H1 (cell line): ENCODE data around the gene GNG12. TPM values are rescaled to one million over a fixed set of nuclear protein-coding genes. Genes with fewer than 3 reads are reported as not detected.

Source experiments
- CTCF ChIA-PET: fragments of 300-600 bp; sonication (Branson Sonifier 250); formaldehyde crosslinking; loops from one replicate; lab custom pipeline; 2021; ENCODE audit not compliant: partially characterized antibody; lab: Charles Lee
- POLR2A ChIA-PET: fragments of 300-600 bp; sonication (Branson Sonifier 250); formaldehyde crosslinking; loops from one replicate; lab custom pipeline; 2021; ENCODE audit warnings: inconsistent platforms; ENCODE audit not compliant: partially characterized antibody; lab: Charles Lee
- DNase-seq, 2 experiments: peaks; one replicate each; pipeline versions ENCODE4 v3.0.0 to v3.0.0-alpha.2; 2010 to 2022; ENCODE audit warnings: low spot score in 2 of 2, low read depth in 1 of 2, mixed read lengths in 1 of 2
- FAIRE-seq: peaks from 2 replicates; lab custom pipeline; 2011; peaks lifted over from hg19 to GRCh38; lab: Jason Lieb, UNC
- H2AFZ ChIP-seq: 2 replicates; pipeline ENCODE4 v1.8.1; 2012; ENCODE audit warnings: low read length, inconsistent platforms
- H2AK5ac ChIP-seq: 2 replicates; pipeline ENCODE4 v1.6.1; 2013; ENCODE audit warnings: low read depth, low read length
- H2BK120ac ChIP-seq: replicated peaks from 2 replicates; pipeline ENCODE3; 2013; ENCODE audit warnings: low read depth, low read length, inconsistent platforms
- H2BK12ac ChIP-seq: 2 replicates; pipeline ENCODE4 v1.6.1; 2013; ENCODE audit warnings: low read depth, low read length
- H2BK15ac ChIP-seq: 2 replicates; pipeline ENCODE4 v1.6.1; 2013; ENCODE audit warnings: low read length
- H2BK20ac ChIP-seq: 2 replicates; pipeline ENCODE4 v1.6.1; 2013; ENCODE audit warnings: low read length
- H2BK5ac ChIP-seq: 2 replicates; pipeline ENCODE4 v1.6.1; 2013; ENCODE audit warnings: low read depth, low read length
- H3K14ac ChIP-seq: 2 replicates; pipeline ENCODE4 v1.6.1; 2013; ENCODE audit warnings: inconsistent platforms; ENCODE audit not compliant: insufficient read length
- H3K18ac ChIP-seq: 2 replicates; pipeline ENCODE4 v1.6.1; 2013; ENCODE audit warnings: low read length; ENCODE audit errors: extremely low read depth
- H3K23ac ChIP-seq: 2 replicates; pipeline ENCODE4 v1.6.1; 2013; ENCODE audit warnings: inconsistent platforms; ENCODE audit not compliant: insufficient read length
- H3K23me2 ChIP-seq: 2 replicates; pipeline ENCODE4 v1.6.1; 2013; ENCODE audit warnings: low read depth, low read length
- H3K27ac ChIP-seq: 2 replicates; pipeline ENCODE4 v1.6.1; 2011; ENCODE audit warnings: low read depth, low read length, inconsistent platforms
- H3K27me3 ChIP-seq, 4 experiments: replicated peaks in 1 of 4; 1 replicate in 1 of 4; 2 replicates in 3 of 4; pipeline versions ENCODE4 v1.6.1 to v1.8.1; 2011 to 2013; ENCODE audit warnings: low read length in 3 of 4, mild to moderate bottlenecking in 3 of 4, inconsistent platforms in 2 of 4, mixed read lengths in 2 of 4, moderate library complexity in 1 of 4; ENCODE audit not compliant: control insufficient read depth in 3 of 4, insufficient read depth in 3 of 4; ENCODE audit errors: extremely low read depth in 1 of 4
- H3K36me3 ChIP-seq, 4 experiments: 2 replicates each; pipeline versions ENCODE4 v1.6.1 to v1.8.1; 2011 to 2013; ENCODE audit warnings: mild to moderate bottlenecking in 4 of 4, low read length in 3 of 4, moderate library complexity in 2 of 4, control low read depth in 1 of 4, inconsistent platforms in 1 of 4; ENCODE audit not compliant: insufficient read depth in 4 of 4, control insufficient read depth in 2 of 4
- H3K4ac ChIP-seq: replicated peaks from 2 replicates; pipeline ENCODE3; 2013; ENCODE audit warnings: low read length, low read depth, mixed read lengths, inconsistent platforms; ENCODE audit not compliant: insufficient read length
- H3K4me1 ChIP-seq, 4 experiments: replicated peaks in 1 of 4; 1 replicate in 1 of 4; 2 replicates in 3 of 4; pipeline versions ENCODE4 v1.6.1 to v1.8.1; 2011 to 2013; ENCODE audit warnings: low read length in 3 of 4, inconsistent platforms in 2 of 4, mixed read lengths in 1 of 4; ENCODE audit not compliant: insufficient read depth in 4 of 4, control insufficient read depth in 3 of 4
- H3K4me2 ChIP-seq, 2 experiments: 2 replicates each; pipeline versions ENCODE4 v1.6.1 to v1.8.1; 2011 to 2013; ENCODE audit warnings: low read depth in 2 of 2, low read length in 2 of 2, control low read depth in 1 of 2, inconsistent platforms in 1 of 2, mild to moderate bottlenecking in 1 of 2; ENCODE audit not compliant: insufficient read depth in 1 of 2
- H3K4me3 ChIP-seq, 4 experiments: fragments of 200-600, 300-600 bp in 1 of 4; sonication (generic), shearing (Covaris generic), sonication (Bioruptor Twin) in 1 of 4; 2 replicates each; pipeline versions ENCODE4 v1.5.1 to v1.8.1; 2011 to 2016; ENCODE audit warnings: low read length in 4 of 4, low read depth in 3 of 4, control low read depth in 2 of 4, inconsistent platforms in 2 of 4, mild to moderate bottlenecking in 2 of 4, mixed read lengths in 1 of 4, moderate library complexity in 1 of 4; ENCODE audit not compliant: insufficient read depth in 2 of 4; ENCODE audit errors: extremely low read depth in 1 of 4
- H3K56ac ChIP-seq: replicated peaks from 2 replicates; pipeline ENCODE3; 2013; ENCODE audit warnings: low read depth, mild to moderate bottlenecking, mixed read lengths, low read length, inconsistent platforms; ENCODE audit not compliant: insufficient read length
- H3K79me1 ChIP-seq: 2 replicates; pipeline ENCODE4 v1.6.1; 2013; ENCODE audit warnings: low read depth, low read length, control low read depth
- H3K79me2 ChIP-seq, 2 experiments: 2 replicates each; pipeline versions ENCODE4 v1.6.1 to v1.8.1; 2012 to 2013; ENCODE audit warnings: low read length in 2 of 2, mild to moderate bottlenecking in 2 of 2, inconsistent platforms in 1 of 2; ENCODE audit not compliant: insufficient read depth in 2 of 2, control insufficient read depth in 1 of 2
- H3K9ac ChIP-seq, 4 experiments: replicated peaks in 1 of 4; 1 replicate in 1 of 4; 2 replicates in 3 of 4; pipeline versions ENCODE4 v1.6.1 to v1.8.1; 2011 to 2013; ENCODE audit warnings: low read depth in 3 of 4, low read length in 3 of 4, control low read depth in 2 of 4, mild to moderate bottlenecking in 2 of 4, moderate library complexity in 2 of 4, inconsistent platforms in 1 of 4; ENCODE audit errors: extremely low read depth in 1 of 4
- H3K9me3 ChIP-seq, 2 experiments: 2 replicates each; pipeline versions ENCODE4 v1.6.1 to v1.8.1; 2012 to 2013; ENCODE audit warnings: mild to moderate bottlenecking in 2 of 2, moderate library complexity in 2 of 2, control low read depth in 1 of 2, inconsistent platforms in 1 of 2, low read depth in 1 of 2, low read length in 1 of 2, mixed read lengths in 1 of 2; ENCODE audit not compliant: insufficient read depth in 2 of 2
- H4K20me1 ChIP-seq, 2 experiments: replicated peaks in 1 of 2; 2 replicates each; pipeline versions ENCODE3 to v1.8.1; 2011 to 2013; ENCODE audit warnings: inconsistent platforms in 2 of 2, low read length in 2 of 2, mild to moderate bottlenecking in 1 of 2; ENCODE audit not compliant: insufficient read depth in 2 of 2, control insufficient read depth in 1 of 2
- H4K5ac ChIP-seq: 2 replicates; pipeline ENCODE4 v1.6.1; 2013; ENCODE audit warnings: low read length, low read depth, mixed read lengths, inconsistent platforms; ENCODE audit not compliant: insufficient read length
- H4K8ac ChIP-seq: 2 replicates; pipeline ENCODE4 v1.8.0; 2013; ENCODE audit warnings: mild to moderate bottlenecking, moderate library complexity, low read length, inconsistent platforms; ENCODE audit not compliant: insufficient read depth; ENCODE audit errors: extremely low read depth
- H4K91ac ChIP-seq: replicated peaks from 2 replicates; pipeline ENCODE3; 2013; ENCODE audit warnings: low read length, mixed read lengths, inconsistent platforms; ENCODE audit not compliant: insufficient read length
- ATF3 ChIP-seq: IDR thresholded peaks from 2 replicates; pipeline ENCODE4 v1.6.1; 2011; ENCODE audit warnings: low read depth, mild to moderate bottlenecking, low read length; ENCODE audit not compliant: insufficient read depth
- BRCA1 ChIP-seq: IDR thresholded peaks from 2 replicates; pipeline ENCODE4 v1.6.1; 2012; ENCODE audit warnings: low read depth, low read length, improper control_type of control experiment
- CBX8 ChIP-seq: fragments of 300-800, 300-1000 bp; sonication (generic); IDR thresholded peaks from 2 replicates; pipeline ENCODE4 v1.7.1; 2016; ENCODE audit warnings: low read depth, low read length, borderline replicate concordance
- CTBP2 ChIP-seq: IDR thresholded peaks from 2 replicates; pipeline ENCODE4 v1.7.0; 2011; ENCODE audit warnings: borderline replicate concordance, mild to moderate bottlenecking, moderate library complexity, mixed read lengths, low read length; ENCODE audit not compliant: insufficient read depth, insufficient read length
- KDM1A ChIP-seq: fragments of 200-600, 300-600 bp; sonication (generic); IDR thresholded peaks from 2 replicates; pipeline ENCODE4 v1.7.1; 2016; ENCODE audit warnings: mild to moderate bottlenecking, low read length, borderline replicate concordance
- KDM4A ChIP-seq: IDR thresholded peaks from one replicate; pipeline ENCODE4 v1.7.1; 2012; ENCODE audit warnings: low read depth, mild to moderate bottlenecking, moderate library complexity, low read length, inconsistent platforms; ENCODE audit not compliant: severe bottlenecking
- POU5F1 ChIP-seq: IDR thresholded peaks from 2 replicates; pipeline ENCODE4 v1.6.1; 2011; ENCODE audit warnings: low read depth, mild to moderate bottlenecking, low read length, moderate library complexity
- RFX5 ChIP-seq: IDR thresholded peaks from 2 replicates; pipeline ENCODE4 v1.6.1; 2011; ENCODE audit warnings: low read depth, low read length, improper control_type of control experiment, borderline replicate concordance
- RNF2 ChIP-seq: fragments of 200-900, 300-1000 bp; sonication (generic); IDR thresholded peaks from 2 replicates; pipeline ENCODE4 v1.7.1; 2016; ENCODE audit warnings: borderline replicate concordance, low read depth, mild to moderate bottlenecking, antibody characterized with exemption, low read length; ENCODE audit not compliant: poor library complexity, severe bottlenecking; ENCODE audit errors: missing control alignments
- SP1 ChIP-seq: IDR thresholded peaks from 2 replicates; pipeline ENCODE4 v1.6.1; 2011; ENCODE audit warnings: low read depth, low read length
- SP4 ChIP-seq: IDR thresholded peaks from 2 replicates; pipeline ENCODE4 v1.6.1; 2012; ENCODE audit warnings: low read length, inconsistent platforms
- SRF ChIP-seq: IDR thresholded peaks from 2 replicates; pipeline ENCODE4 v1.6.1; 2011; ENCODE audit warnings: mild to moderate bottlenecking, low read depth, low read length, moderate library complexity
- SUZ12 ChIP-seq: fragments of 200-600 bp; sonication (generic); IDR thresholded peaks from 2 replicates; pipeline ENCODE4 v1.6.1; 2012; ENCODE audit warnings: mild to moderate bottlenecking, inconsistent platforms, low read length, moderate library complexity, mixed read lengths
- WGBS, 2 experiments: shearing (Covaris generic) in 1 of 2; methylation state at CpG; one replicate each; pipeline versions ENCODE4 v1.1.6 to v1.1.7; 2013 to 2015; ENCODE audit warnings: low lambda C conversion rate in 2 of 2, mixed read lengths in 2 of 2, inconsistent platforms in 1 of 2, low coverage in 1 of 2, missing lambda C conversion rate in 1 of 2; ENCODE audit not compliant: insufficient replicate concordance in 2 of 2, insufficient coverage in 1 of 2, insufficient read length in 1 of 2; ENCODE audit errors: extremely low coverage in 1 of 2, missing lambda C conversion rate in 1 of 2; 5-methylcytosine and 5-hydroxymethylcytosine counted together
- polyA plus RNA-seq, 7 experiments: library from polyadenylated mRNA; depleted of rRNA in 3 of 7; stranded (reverse) in 5 of 7; unstranded in 2 of 7; fragments of >200 nt in 5 of 7; fragments of 200-250 nt in 2 of 7; gene quantifications; 1 replicate in 5 of 7; 2 replicates in 1 of 7; 4 replicates in 1 of 7; pipeline versions ENCODE4 v1.2.1 to v1.2.3, GENCODE V29; 2011 to 2013; ENCODE audit warnings: missing spikeins in 2 of 7, mixed read lengths in 2 of 7
- total RNA-seq: library from RNA; stranded (reverse); fragmentation: NEBNext Ultra II Directional; extraction: Animal tissue kit (Norgen Biotek cat#: 25700); gene quantifications from 2 replicates; pipeline ENCODE4 v1.2.1, GENCODE V29; 2021

GNG12 gene
- total and polyA plus RNA-seq, 2 of the 8 experiments (the other 6 are each of a cell fraction or from before 2014, with no cell fraction given) = 11.4 to 35.8 TPM

- Histone ChIP-seq H2BK120ac (no peak overlapping the region), H3K36me3 (no peaks in the 10 kb centered on the region), H3K4me2 (no peak overlapping the region), H2BK20ac (no peak overlapping the region), H3K4me1 (no peaks in the 10 kb centered on the region), H2AFZ (no peak overlapping the region), H3K4ac (no peak overlapping the region), H3K23me2 (no peaks in the 10 kb centered on the region; the same call in 1 of the 2 replicates), H4K5ac (no peak overlapping the region), H4K20me1 (no peaks in the 10 kb centered on the region), H2AK5ac (no peak overlapping the region), H3K27ac (no peak overlapping the region), H3K9ac (no peak overlapping the region), H3K14ac (no peak overlapping the region), H3K56ac (no peak overlapping the region), H2BK12ac (no peak overlapping the region), H4K8ac (no peak overlapping the region), H4K91ac (no peak overlapping the region), H3K27me3 (no peaks in the 10 kb centered on the region), H3K4me3 (no peak overlapping the region), H2BK5ac (no peak overlapping the region), H3K9me3 (no peaks in the 10 kb centered on the region), H3K79me1 (no peaks in the 10 kb centered on the region), H3K79me2 (no peaks in the 10 kb centered on the region), H3K18ac (no peak overlapping the region), H3K23ac (no peak overlapping the region), H2BK15ac (no peak overlapping the region)
- ChIA-PET CTCF (interaction anchor here (0.6 to 5.0 kb wide), 11 partner anchors 9 to 153 kb away, joined by 3 to 29 read pairs (median 4); partner anchors contain the start of gene GADD45A), POLR2A (interaction anchor here (7.3 kb wide), 1 partner anchor 10 kb away, joined by 34 read pairs; the partner anchor contains the start of gene GADD45A)
- DNase-seq (no peak), FAIRE-seq (no peak)
- 94% methylated on average over 2 of the region's 2 CpGs; no CpG with 5 or more reads in 1 of the 2 experiments for WGBS, 2 experiments
- no peak for TF ChIP-seq SP4
- TF ChIP-seq CBX8 = no peak
- no peak for TF ChIP-seq SP1
- no peak for TF ChIP-seq SUZ12
- no peak for TF ChIP-seq RFX5
- TF ChIP-seq RNF2 = no peak
- TF ChIP-seq CTBP2 = no peak
- no peak for TF ChIP-seq KDM1A
- no peak for TF ChIP-seq POU5F1
- TF ChIP-seq BRCA1 = no peak
- TF ChIP-seq KDM4A = no peak
- TF ChIP-seq SRF = no peak
- TF ChIP-seq ATF3 = no peak
Measured at GRCh38 chr1:67675800-67676199, 157.5 kb downstream of the GNG12 start.
